ENCODE results near the gene TMTC1.

The TMTC1 gene

GRCh38 chr12:29734734-29735133 is 49.0 kb downstream of the TMTC1 start:
- TF ChIP-seq POLR2AphosphoS5 (IDR thresholded peaks at IDR 0.05; ENCODE audit: low read depth, low read length) (no peak), FOXP2 (optimal IDR thresholded peaks at IDR 0.05; ENCODE audit: borderline replicate concordance, extremely low read depth, extremely low read length, insufficient read depth) (no peak), TAF1 (IDR thresholded peaks at IDR 0.05; ENCODE audit: borderline replicate concordance, insufficient read depth, low read length) (no peak), SIN3A (IDR thresholded peaks at IDR 0.05; ENCODE audit: borderline replicate concordance, insufficient read depth, low read length) (no peak), REST (IDR thresholded peaks at IDR 0.05; ENCODE audit: insufficient read depth in 1 of 2, low read depth in 2 of 2, low read length in 2 of 2) (no peak)

- TF ChIP-seq TAF1 (IDR thresholded peaks at IDR 0.05; ENCODE audit: borderline replicate concordance, insufficient read depth, low read length), result no peak
- no peak for TF ChIP-seq FOXP2 (optimal IDR thresholded peaks at IDR 0.05; ENCODE audit: borderline replicate concordance, extremely low read depth, extremely low read length, insufficient read depth)
- no peak for TF ChIP-seq SIN3A (IDR thresholded peaks at IDR 0.05; ENCODE audit: borderline replicate concordance, insufficient read depth, low read length)
- no peak for TF ChIP-seq REST (IDR thresholded peaks at IDR 0.05; ENCODE audit: insufficient read depth in 1 of 2, low read depth in 2 of 2, low read length in 2 of 2)
- TF ChIP-seq POLR2AphosphoS5 (IDR thresholded peaks at IDR 0.05; ENCODE audit: low read depth, low read length), result no peak
Observed at GRCh38 chr12:29734305-29734704, 49.4 kb downstream of the TMTC1 start.

GRCh38 chr12:29733501-29733900 is 50.2 kb downstream of the TMTC1 start:
- no peak for TF ChIP-seq POLR2AphosphoS5 (IDR thresholded peaks at IDR 0.05; ENCODE audit: low read depth, low read length)
- TF ChIP-seq SIN3A (IDR thresholded peaks at IDR 0.05; ENCODE audit: borderline replicate concordance, insufficient read depth, low read length), result no peak
- TF ChIP-seq TAF1 (IDR thresholded peaks at IDR 0.05; ENCODE audit: borderline replicate concordance, insufficient read depth, low read length), result no peak
- TF ChIP-seq FOXP2 (optimal IDR thresholded peaks at IDR 0.05; ENCODE audit: borderline replicate concordance, extremely low read depth, extremely low read length, insufficient read depth), result no peak
- TF ChIP-seq REST (IDR thresholded peaks at IDR 0.05; ENCODE audit: insufficient read depth in 1 of 2, low read depth in 2 of 2, low read length in 2 of 2), result no peak

- TF ChIP-seq POLR2AphosphoS5 (IDR thresholded peaks at IDR 0.05; ENCODE audit: low read depth, low read length) (no peak), TAF1 (IDR thresholded peaks at IDR 0.05; ENCODE audit: borderline replicate concordance, insufficient read depth, low read length) (no peak), SIN3A (IDR thresholded peaks at IDR 0.05; ENCODE audit: borderline replicate concordance, insufficient read depth, low read length) (no peak), FOXP2 (optimal IDR thresholded peaks at IDR 0.05; ENCODE audit: borderline replicate concordance, extremely low read depth, extremely low read length, insufficient read depth) (no peak), REST (IDR thresholded peaks at IDR 0.05; ENCODE audit: insufficient read depth in 1 of 2, low read depth in 2 of 2, low read length in 2 of 2) (no peak)
Observed at GRCh38 chr12:29733060-29733459, 50.7 kb downstream of the TMTC1 start.

- no peak for TF ChIP-seq TAF1 (IDR thresholded peaks at IDR 0.05; ENCODE audit: borderline replicate concordance, insufficient read depth, low read length)
- no peak for TF ChIP-seq SIN3A (IDR thresholded peaks at IDR 0.05; ENCODE audit: borderline replicate concordance, insufficient read depth, low read length)
- no peak for TF ChIP-seq POLR2AphosphoS5 (IDR thresholded peaks at IDR 0.05; ENCODE audit: low read depth, low read length)
Observed at GRCh38 chr12:29732593-29732992, 51.1 kb downstream of the TMTC1 start.
